ENCODE measurements around the gene ZMIZ1.

Gene ZMIZ1

GRCh38 chr10:79124066-79124465 lies 55.3 kb downstream of the ZMIZ1 start:
- no peak for DNase-seq

GRCh38 chr10:79125092-79125491 lies 56.3 kb downstream of the ZMIZ1 start:
- DNase-seq = no peak

GRCh38 chr10:79126351-79127080 lies 57.8 kb downstream of the ZMIZ1 start:
- no peak for DNase-seq

GRCh38 chr10:79127151-79127961 lies 58.6 kb downstream of the ZMIZ1 start:
- no peak for DNase-seq

- DNase-seq = no peak
Observed at GRCh38 chr10:79128241-79128922, 59.6 kb downstream of the ZMIZ1 start.

GRCh38 chr10:79128923-79129305 lies 60.1 kb downstream of the ZMIZ1 start:
- no peak for DNase-seq

GRCh38 chr10:79129361-79129997 lies 60.7 kb downstream of the ZMIZ1 start:
- no peak for DNase-seq

- DNase-seq = no peak
Observed at GRCh38 chr10:79130255-79130654, 61.5 kb downstream of the ZMIZ1 start.

- DNase-seq = no peak
Observed at GRCh38 chr10:79130846-79131245, 62.1 kb downstream of the ZMIZ1 start.

GRCh38 chr10:79131836-79132631 lies 63.3 kb downstream of the ZMIZ1 start:
- DNase-seq = no peak

- DNase-seq = no peak
Observed at GRCh38 chr10:79132681-79133381, 64.1 kb downstream of the ZMIZ1 start.

- DNase-seq = no peak
Observed at GRCh38 chr10:79133416-79133815, 64.7 kb downstream of the ZMIZ1 start.

- no peak for DNase-seq
Observed at GRCh38 chr10:79135790-79136189, 67.0 kb downstream of the ZMIZ1 start.

GRCh38 chr10:79136236-79137005 lies 67.7 kb downstream of the ZMIZ1 start:
- DNase-seq = no peak

- DNase-seq = no peak
Observed at GRCh38 chr10:79137300-79137756, 68.6 kb downstream of the ZMIZ1 start.

GRCh38 chr10:79137826-79138225 lies 69.1 kb downstream of the ZMIZ1 start:
- no peak for DNase-seq

- no peak for DNase-seq
Observed at GRCh38 chr10:79138449-79139123, 69.8 kb downstream of the ZMIZ1 start.

GRCh38 chr10:79139124-79139835 lies 70.5 kb downstream of the ZMIZ1 start:
- DNase-seq = no peak

- no peak for DNase-seq
Observed at GRCh38 chr10:79140085-79140793, 71.5 kb downstream of the ZMIZ1 start.
